K562 (cell line): ENCODE results near the gene GLRX3. TPM values are rescaled to one million over a fixed set of nuclear protein-coding genes. Genes with fewer than 3 reads are reported as not detected.

Experiments
- CC2D1A ChIP-seq: fragments of 450-650 bp; IDR thresholded peaks from 2 replicates; pipeline ENCODE4 v1.6.1; 2017; ENCODE audit warnings: mild to moderate bottlenecking
- FUS ChIP-seq: fragments of 200-400 bp; formaldehyde crosslinking; optimal IDR thresholded peaks from 2 replicates; pipeline ENCODE3; 2017; ENCODE audit warnings: low read depth, low read length
- POLR2AphosphoS5 ChIP-seq: IDR thresholded peaks from 2 replicates; pipeline ENCODE4 v1.6.1; 2011; ENCODE audit warnings: mild to moderate bottlenecking, low read depth, low read length, moderate library complexity; ENCODE audit not compliant: control insufficient read depth, insufficient read depth
- SMAD4 ChIP-seq: fragments of 250-450 bp; sonication (Bioruptor Pico); conservative IDR thresholded peaks from 2 replicates; pipeline ENCODE4 v1.8.0; 2021; ENCODE audit warnings: inconsistent platforms, mild to moderate bottlenecking, moderate library complexity
- ZNF140 ChIP-seq: fragments of 250-450 bp; sonication (Bioruptor Pico); IDR thresholded peaks from 2 replicates; pipeline ENCODE4 v1.8.0; 2021; ENCODE audit warnings: moderate library complexity, mild to moderate bottlenecking, inconsistent platforms
- ZNF282 ChIP-seq: sonication (generic); formaldehyde crosslinking; IDR thresholded peaks from 2 replicates; pipeline ENCODE4 v1.8.1; 2023; ENCODE audit warnings: missing genetic modification reagents
- ZNF436 ChIP-seq: fragments of 250-450, 450-650 bp; sonication (Bioruptor Pico); formaldehyde crosslinking; IDR thresholded peaks from 2 replicates; pipeline ENCODE4 v1.7.0; 2020; ENCODE audit warnings: mild to moderate bottlenecking
- ZNF764 ChIP-seq: fragments of 250-450 bp; sonication (Bioruptor Pico); IDR thresholded peaks from 2 replicates; pipeline ENCODE4 v1.4.0; 2020; ENCODE audit warnings: low read depth, mild to moderate bottlenecking, moderate library complexity
- polyA plus RNA-seq, 8 experiments: library from polyadenylated mRNA; depleted of rRNA in 4 of 8; stranded (reverse) in 5 of 8; unstranded in 3 of 8; fragments of >200 nt; fragmentation: Nextera tagmentation in 2 of 8; fragmentation: Illumina TruSeq in 1 of 8; extraction: Ambion mirVana in 2 of 8; extraction: Trizol in 1 of 8; gene quantifications; 2 replicates each; pipeline versions ENCODE4 v1.2.1 to v1.2.3, GENCODE V29; 2011 to 2014; ENCODE audit warnings: inconsistent platforms in 1 of 8, missing spikeins in 1 of 8
- total RNA-seq, 7 experiments: library from RNA; depleted of rRNA in 6 of 7; stranded (reverse); fragments of >200 nt in 6 of 7; fragmentation: Illumina TruSeq in 2 of 7; extraction: Trizol in 2 of 7; gene quantifications; 2 replicates each; pipeline versions ENCODE4 v1.2.1 to v1.2.3, GENCODE V29; 2011 to 2021; ENCODE audit warnings: low replicate concordance in 1 of 7
- TF ChIP-seq, protein P1 (sequence below): fragments of 250-450 bp; sonication (Bioruptor Pico); IDR thresholded peaks from 2 replicates; pipeline ENCODE4 v1.4.0; 2020
- TF ChIP-seq, protein P2 (sequence below): fragments of 450-650 bp; IDR thresholded peaks from one replicate; pipeline ENCODE4 v1.6.1; 2018; ENCODE audit warnings: mild to moderate bottlenecking, moderate library complexity; ENCODE audit not compliant: partially characterized antibody

Gene GLRX3
- total and polyA plus RNA-seq, 9 of the 15 experiments (the other 6 are each of a cell fraction or from before 2014, with no cell fraction given): 115 to 190 (median 169) TPM

DNA sequence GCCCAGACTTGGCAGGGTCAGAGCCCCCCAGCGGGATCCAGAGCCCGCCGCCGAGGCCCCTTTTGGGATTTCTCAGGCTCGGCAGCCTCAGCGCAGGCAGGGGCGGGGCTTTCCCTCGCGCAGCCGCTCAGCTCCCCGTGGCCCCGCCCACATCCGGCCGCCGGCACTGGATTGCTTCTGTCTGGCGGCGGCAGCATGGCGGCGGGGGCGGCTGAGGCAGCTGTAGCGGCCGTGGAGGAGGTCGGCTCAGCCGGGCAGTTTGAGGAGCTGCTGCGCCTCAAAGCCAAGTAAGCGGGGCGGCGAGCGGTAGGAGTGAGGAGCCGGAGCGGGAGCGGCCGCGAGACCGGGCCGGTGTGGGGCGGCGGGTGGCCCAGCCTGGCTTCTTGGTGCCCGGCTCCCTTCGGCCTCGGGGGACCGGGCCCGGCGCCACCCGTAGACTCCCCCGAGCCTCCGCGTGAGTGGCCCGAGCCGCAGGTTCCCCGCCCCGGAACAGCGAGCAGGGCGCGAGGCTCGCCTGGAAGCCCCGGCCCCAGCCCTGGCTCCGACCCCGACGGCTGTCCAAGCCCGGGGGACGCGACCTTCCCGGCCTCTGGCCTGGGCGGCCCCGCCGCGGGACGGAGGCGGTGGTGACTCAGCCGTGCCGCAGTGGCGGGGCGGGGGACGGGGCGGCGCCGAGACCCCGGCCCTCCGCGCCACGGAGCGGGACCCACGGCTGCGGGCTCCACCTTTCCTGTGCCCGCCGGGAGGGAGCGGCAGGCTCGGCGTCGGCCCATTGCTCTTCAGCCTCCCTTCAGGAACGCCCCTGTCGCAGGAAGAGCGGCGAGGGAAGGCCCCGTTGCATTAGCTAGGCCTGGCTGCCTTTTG, at the start of gene GLRX3 (continued):
- TF ChIP-seq ZNF282 (CRISPR knock-in tag) (no peak), FUS (no peak), ZNF764 (CRISPR knock-in tag) (no peak), POLR2AphosphoS5 (peak; percentile 36; the same call in 1 of the 2 replicates), ZNF436 (CRISPR knock-in tag) (no peak), SMAD4 (CRISPR knock-in tag) (no peak), ZNF140 (CRISPR knock-in tag) (no peak), CC2D1A (no peak)
- TF ChIP-seq, protein P1, sequence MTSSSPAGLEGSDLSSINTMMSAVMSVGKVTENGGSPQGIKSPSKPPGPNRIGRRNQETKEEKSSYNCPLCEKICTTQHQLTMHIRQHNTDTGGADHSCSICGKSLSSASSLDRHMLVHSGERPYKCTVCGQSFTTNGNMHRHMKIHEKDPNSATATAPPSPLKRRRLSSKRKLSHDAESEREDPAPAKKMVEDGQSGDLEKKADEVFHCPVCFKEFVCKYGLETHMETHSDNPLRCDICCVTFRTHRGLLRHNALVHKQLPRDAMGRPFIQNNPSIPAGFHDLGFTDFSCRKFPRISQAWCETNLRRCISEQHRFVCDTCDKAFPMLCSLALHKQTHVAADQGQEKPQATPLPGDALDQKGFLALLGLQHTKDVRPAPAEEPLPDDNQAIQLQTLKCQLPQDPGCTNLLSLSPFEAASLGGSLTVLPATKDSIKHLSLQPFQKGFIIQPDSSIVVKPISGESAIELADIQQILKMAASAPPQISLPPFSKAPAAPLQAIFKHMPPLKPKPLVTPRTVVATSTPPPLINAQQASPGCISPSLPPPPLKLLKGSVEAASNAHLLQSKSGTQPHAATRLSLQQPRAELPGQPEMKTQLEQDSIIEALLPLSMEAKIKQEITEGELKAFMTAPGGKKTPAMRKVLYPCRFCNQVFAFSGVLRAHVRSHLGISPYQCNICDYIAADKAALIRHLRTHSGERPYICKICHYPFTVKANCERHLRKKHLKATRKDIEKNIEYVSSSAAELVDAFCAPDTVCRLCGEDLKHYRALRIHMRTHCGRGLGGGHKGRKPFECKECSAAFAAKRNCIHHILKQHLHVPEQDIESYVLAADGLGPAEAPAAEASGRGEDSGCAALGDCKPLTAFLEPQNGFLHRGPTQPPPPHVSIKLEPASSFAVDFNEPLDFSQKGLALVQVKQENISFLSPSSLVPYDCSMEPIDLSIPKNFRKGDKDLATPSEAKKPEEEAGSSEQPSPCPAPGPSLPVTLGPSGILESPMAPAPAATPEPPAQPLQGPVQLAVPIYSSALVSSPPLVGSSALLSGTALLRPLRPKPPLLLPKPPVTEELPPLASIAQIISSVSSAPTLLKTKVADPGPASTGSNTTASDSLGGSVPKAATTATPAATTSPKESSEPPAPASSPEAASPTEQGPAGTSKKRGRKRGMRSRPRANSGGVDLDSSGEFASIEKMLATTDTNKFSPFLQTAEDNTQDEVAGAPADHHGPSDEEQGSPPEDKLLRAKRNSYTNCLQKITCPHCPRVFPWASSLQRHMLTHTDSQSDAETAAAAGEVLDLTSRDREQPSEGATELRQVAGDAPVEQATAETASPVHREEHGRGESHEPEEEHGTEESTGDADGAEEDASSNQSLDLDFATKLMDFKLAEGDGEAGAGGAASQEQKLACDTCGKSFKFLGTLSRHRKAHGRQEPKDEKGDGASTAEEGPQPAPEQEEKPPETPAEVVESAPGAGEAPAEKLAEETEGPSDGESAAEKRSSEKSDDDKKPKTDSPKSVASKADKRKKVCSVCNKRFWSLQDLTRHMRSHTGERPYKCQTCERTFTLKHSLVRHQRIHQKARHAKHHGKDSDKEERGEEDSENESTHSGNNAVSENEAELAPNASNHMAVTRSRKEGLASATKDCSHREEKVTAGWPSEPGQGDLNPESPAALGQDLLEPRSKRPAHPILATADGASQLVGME (CRISPR knock-in tag): no peak
- TF ChIP-seq, protein P2, sequence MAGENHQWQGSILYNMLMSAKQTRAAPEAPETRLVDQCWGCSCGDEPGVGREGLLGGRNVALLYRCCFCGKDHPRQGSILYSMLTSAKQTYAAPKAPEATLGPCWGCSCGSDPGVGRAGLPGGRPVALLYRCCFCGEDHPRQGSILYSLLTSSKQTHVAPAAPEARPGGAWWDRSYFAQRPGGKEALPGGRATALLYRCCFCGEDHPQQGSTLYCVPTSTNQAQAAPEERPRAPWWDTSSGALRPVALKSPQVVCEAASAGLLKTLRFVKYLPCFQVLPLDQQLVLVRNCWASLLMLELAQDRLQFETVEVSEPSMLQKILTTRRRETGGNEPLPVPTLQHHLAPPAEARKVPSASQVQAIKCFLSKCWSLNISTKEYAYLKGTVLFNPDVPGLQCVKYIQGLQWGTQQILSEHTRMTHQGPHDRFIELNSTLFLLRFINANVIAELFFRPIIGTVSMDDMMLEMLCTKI: no peak
